ENCODE measurements around the gene KHSRP. TPM values are rescaled to one million over a fixed set of nuclear protein-coding genes. Genes with fewer than 3 reads are reported as not detected.
"Not testable (repeated sequence)": the region's sequence is repeated elsewhere in the genome, so short reads cannot be mapped to it uniquely, and the experiment has no call there.

The KHSRP gene
- total RNA-seq, 2 donors from 2014 or later: 99.3 to 135 TPM

- intact Hi-C loops (cut with DNase I): no loop called here
- DNase-seq: no peak
- no peak for ATAC-seq
Observed at GRCh38 chr19:6453951-6454565, 29.4 kb upstream of the KHSRP start.

- DNase-seq (no peak), ATAC-seq (no peak)
- intact Hi-C loops (cut with DNase I): no loop called here
Observed at GRCh38 chr19:6452899-6453298, 28.3 kb upstream of the KHSRP start.

GRCh38 chr19:6452223-6452614 lies 27.6 kb upstream of the KHSRP start:
- ATAC-seq: no peak
- no peak for DNase-seq
- intact Hi-C loops (cut with DNase I): no loop called here

GRCh38 chr19:6451583-6452222 lies 27.1 kb upstream of the KHSRP start:
- intact Hi-C loops (cut with DNase I): no loop called here
- ATAC-seq (no peak), DNase-seq (no peak)

GRCh38 chr19:6450166-6450565 lies 25.6 kb upstream of the KHSRP start:
- no peak for ATAC-seq
- DNase-seq: no peak
- intact Hi-C loops (cut with DNase I): no loop called here

GRCh38 chr19:6448045-6448444 lies 23.4 kb upstream of the KHSRP start:
- intact Hi-C loops (cut with DNase I): no loop called here
- ATAC-seq: no peak
- DNase-seq: no peak

GRCh38 chr19:6446452-6446851 lies 21.8 kb upstream of the KHSRP start:
- intact Hi-C loops (cut with DNase I): no loop called here
- DNase-seq (no peak), ATAC-seq (no peak)

- no peak for DNase-seq
- no peak for ATAC-seq
- intact Hi-C loops (cut with DNase I): no loop called here
Observed at GRCh38 chr19:6443986-6444385, 19.4 kb upstream of the KHSRP start.

- no peak for DNase-seq
- intact Hi-C loops (cut with DNase I): no loop called here
- no peak for ATAC-seq
Observed at GRCh38 chr19:6442087-6442688, 17.6 kb upstream of the KHSRP start.

- ATAC-seq (no peak), DNase-seq (no peak)
- intact Hi-C loops (cut with DNase I): no loop called here
Observed at GRCh38 chr19:6440905-6441304, 16.3 kb upstream of the KHSRP start.

GRCh38 chr19:6439743-6440142 lies 15.1 kb upstream of the KHSRP start:
- DNase-seq (no peak), ATAC-seq (no peak)
- intact Hi-C loops (cut with DNase I): no loop called here

- intact Hi-C loops (cut with DNase I): no loop called here
- DNase-seq (no peak), ATAC-seq (no peak)
Observed at GRCh38 chr19:6433663-6434062, 9.1 kb upstream of the KHSRP start, which contains the start of gene SLC25A41. Gene SLC25A41, minus strand, starts transcription at chr19:6433763. Its CDS starts 70 bp downstream, at chr19:6433693.

- no peak for DNase-seq
- intact Hi-C loops (cut with DNase I): no loop called here
- no peak for ATAC-seq
Observed at GRCh38 chr19:6433165-6433564, 8.6 kb upstream of the KHSRP start.

- ATAC-seq (no peak), DNase-seq (no peak)
- intact Hi-C loops (cut with DNase I): no loop called here
Observed at GRCh38 chr19:6431891-6432290, 7.3 kb upstream of the KHSRP start.

- ATAC-seq (no peak), DNase-seq (no peak)
- intact Hi-C loops (cut with DNase I): no loop called here
Observed at GRCh38 chr19:6429419-6430221, 5.0 kb upstream of the KHSRP start.

- intact Hi-C loops (cut with DNase I); ATAC-seq; DNase-seq: not testable (repeated sequence)
Observed at GRCh38 chr19:6428692-6429418, 4.2 kb upstream of the KHSRP start.

- intact Hi-C loops (cut with DNase I): no loop called here
- ATAC-seq (no peak), DNase-seq (no peak)
Observed at GRCh38 chr19:6427131-6427530, 2.5 kb upstream of the KHSRP start.

- no peak for DNase-seq
- intact Hi-C loops (cut with DNase I): no loop called here
Observed at GRCh38 chr19:6425732-6426620, 1.4 kb upstream of the KHSRP start.

More at GRCh38 chr19:6425732-6426620, 1.4 kb upstream of the KHSRP start:
- ATAC-seq: no peak

All from left cardiac atrium (tissue), 4 donors.